Testis (tissue), 3 donors: ENCODE data around the gene CDH4. TPM values are rescaled to one million over a fixed set of nuclear protein-coding genes. Genes with fewer than 3 reads are reported as not detected.

Experiments used
- DNase-seq: peaks from one replicate; pipeline ENCODE4 v3.0.0-alpha.2; 2019
- H3K27ac ChIP-seq, 2 donors: fragments of 200-600 bp; sonication (generic); one replicate each; pipeline ENCODE4 v1.5.1; 2019
- H3K27me3 ChIP-seq: fragments of 200-600 bp; sonication (generic); one replicate; pipeline ENCODE4 v1.5.1; 2019
- H3K36me3 ChIP-seq: fragments of 200-600 bp; sonication (generic); one replicate; pipeline ENCODE4 v1.5.1; 2017; ENCODE audit warnings: low read depth; ENCODE audit errors: missing control alignments
- H3K4me1 ChIP-seq: fragments of 200-600 bp; sonication (generic); one replicate; pipeline ENCODE4 v1.5.1; 2019
- H3K4me3 ChIP-seq, 2 donors: fragments of 200-600 bp; sonication (generic); one replicate each; pipeline ENCODE4 v1.5.1; 2017 to 2019
- H3K9me3 ChIP-seq: fragments of 200-600 bp; sonication (generic); one replicate; pipeline ENCODE4 v1.5.1; 2017
- CTCF ChIP-seq, 3 experiments: fragments of 450-650 bp in 2 of 3; fragments of 200-600 bp in 1 of 3; sonication (generic) in 1 of 3; IDR thresholded peaks; one replicate each; pipeline ENCODE4 v1.5.1; 2016 to 2019; ENCODE audit warnings: antibody characterized with exemption in 3 of 3, mild to moderate bottlenecking in 2 of 3, moderate library complexity in 1 of 3
- POLR2A ChIP-seq: fragments of 450-650 bp; IDR thresholded peaks from one replicate; pipeline ENCODE4 v1.6.1; 2017; ENCODE audit warnings: antibody characterized with exemption, mild to moderate bottlenecking, moderate library complexity
- WGBS, 2 donors: methylation state at CpG; one replicate each; pipeline ENCODE4 v1.1.5; 2018; 5-methylcytosine and 5-hydroxymethylcytosine counted together
- intact Hi-C: fragments of 100-400 bp; cut with DNase I; formaldehyde crosslinking; loops from one replicate; pipeline ENCODE4 v1.15.1; 2023; ENCODE audit warnings: low total_unique reads
- polyA plus RNA-seq: library from polyadenylated mRNA; stranded (reverse); fragments of 350-450 nt; fragmentation: Illumina TruSeq; extraction: RNeasy Lipid Tissue Mini Kit (QIAGEN cat#74804); gene quantifications from one replicate; pipeline ENCODE4 v1.2.3, GENCODE V29; 2014; ENCODE audit warnings: low read depth, low replicate concordance; ENCODE audit not compliant: insufficient read depth
- total RNA-seq, 2 donors: library from RNA; depleted of rRNA; stranded (reverse); fragments of >200 nt; gene quantifications; one replicate each; pipeline ENCODE4 v1.2.3, GENCODE V29; 2016

The CDH4 gene
- total and polyA plus RNA-seq, 3 donors from 2014 or later: 1.4 to 3.3 (median 1.9) TPM

GRCh38 chr20:61549865-61550264 is 297.8 kb downstream of the CDH4 start:
- 89 to 94% methylated on average over 1 to 2 of the region's 2 CpGs for WGBS, 2 donors
- intact Hi-C loops: no loop called here
- no peak overlapping the region for H3K4me3 ChIP-seq
- no peaks in the 10 kb centered on the region for H3K27me3 ChIP-seq
- no peaks in the 10 kb centered on the region for H3K36me3 ChIP-seq
- DNase-seq: no peak
- no peaks in the 10 kb centered on the region for H3K9me3 ChIP-seq
- H3K4me1 ChIP-seq: no peaks in the 10 kb centered on the region
- no peak overlapping the region for H3K27ac ChIP-seq
- TF ChIP-seq CTCF (IDR thresholded peaks at IDR 0.05): no peak
- no peak for TF ChIP-seq POLR2A

DNA sequence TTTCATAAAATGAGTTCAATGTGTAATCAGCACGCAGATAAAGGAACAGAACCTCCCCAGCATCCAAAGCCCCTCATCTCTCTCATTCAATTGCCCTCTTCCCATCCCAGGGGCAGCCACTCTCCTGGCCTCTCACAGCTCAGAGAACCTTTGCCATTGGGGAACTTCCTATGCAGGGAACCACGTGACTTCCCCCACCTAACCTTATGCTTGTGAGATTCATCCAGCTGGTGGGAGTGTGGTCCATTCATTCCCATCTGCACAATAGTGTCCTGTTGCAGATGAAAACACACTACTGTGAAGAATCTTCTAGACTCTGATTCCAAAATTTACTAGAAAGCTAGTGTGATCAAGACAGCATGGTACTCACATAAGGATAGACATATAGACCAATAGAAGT is 299.3 kb downstream of the CDH4 start:
- no peak overlapping the region for H3K27ac ChIP-seq
- no peak overlapping the region for H3K4me3 ChIP-seq
- no peaks in the 10 kb centered on the region for H3K36me3 ChIP-seq
- H3K27me3 ChIP-seq: no peaks in the 10 kb centered on the region
- TF ChIP-seq POLR2A: no peak
- no peak for TF ChIP-seq CTCF (IDR thresholded peaks at IDR 0.05)
- no peaks in the 10 kb centered on the region for H3K4me1 ChIP-seq
- WGBS, 2 donors: 90 to 92% methylated on average over 2 of the region's 2 CpGs
- intact Hi-C loops: no loop called here
- no peaks in the 10 kb centered on the region for H3K9me3 ChIP-seq
- DNase-seq: no peak

- H3K27ac ChIP-seq: no peak overlapping the region
- no peak for TF ChIP-seq CTCF (IDR thresholded peaks at IDR 0.05)
- no peak for TF ChIP-seq POLR2A
- 89 to 91% methylated on average over 10 of the region's 10 CpGs for WGBS, 2 donors
- H3K4me3 ChIP-seq: no peak overlapping the region
- no peaks in the 10 kb centered on the region for H3K4me1 ChIP-seq
- H3K27me3 ChIP-seq: no peaks in the 10 kb centered on the region
- intact Hi-C loops: no loop called here
- no peaks in the 10 kb centered on the region for H3K36me3 ChIP-seq
- H3K9me3 ChIP-seq: no peaks in the 10 kb centered on the region
- no peak for DNase-seq
Measured at GRCh38 chr20:61554617-61555016, 302.6 kb downstream of the CDH4 start.

GRCh38 chr20:61555566-61555965 is 303.5 kb downstream of the CDH4 start:
- DNase-seq: no peak

More at GRCh38 chr20:61555566-61555965, 303.5 kb downstream of the CDH4 start:
- Histone ChIP-seq H3K9me3 (no peaks in the 10 kb centered on the region), H3K27me3 (no peaks in the 10 kb centered on the region), H3K36me3 (no peaks in the 10 kb centered on the region), H3K27ac (no peak overlapping the region), H3K4me1 (no peaks in the 10 kb centered on the region), H3K4me3 (no peak overlapping the region)
- no peak for TF ChIP-seq POLR2A
- no peak for TF ChIP-seq CTCF (IDR thresholded peaks at IDR 0.05)
- WGBS, 2 donors: 80 to 82% methylated on average over 6 of the region's 6 CpGs
- intact Hi-C loops: no loop called here
